ENCODE measurements around the gene MRAP2.
A peak's percentile ranks its signal among the peaks of the same experiment; 100 is the strongest.
"Not testable (repeated sequence)": the region's sequence is repeated elsewhere in the genome, so short reads cannot be mapped to it uniquely, and the experiment has no call there.

Gene MRAP2

GRCh38 chr6:84032000-84032399, 1.6 kb upstream of the MRAP2 start:
- not testable (repeated sequence) for DNase-seq

GRCh38 chr6:84035484-84035883, 1.9 kb downstream of the MRAP2 start:
- no peak for DNase-seq

GRCh38 chr6:84037425-84038089, 4.0 kb downstream of the MRAP2 start:
- no peak for DNase-seq

DNA sequence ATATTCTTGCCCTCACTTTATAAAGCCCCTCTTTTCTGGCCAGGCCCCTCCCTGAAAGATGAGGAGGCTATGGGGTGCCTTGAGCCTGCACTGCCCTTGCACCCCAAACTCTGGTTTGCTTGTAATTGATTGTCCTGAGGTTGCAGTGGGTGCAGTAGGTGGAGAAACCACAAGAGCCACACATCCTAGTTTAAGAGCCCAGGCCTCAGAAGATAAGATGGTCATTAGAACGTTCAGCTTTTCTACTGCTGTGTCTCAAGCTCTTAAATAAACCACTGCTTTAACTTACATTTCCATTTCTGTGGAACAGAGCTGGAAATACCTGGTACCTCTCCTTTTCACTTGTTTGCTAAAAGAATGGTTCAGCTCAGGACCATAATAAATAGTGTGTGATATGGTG, 9.0 kb downstream of the MRAP2 start:
- DNase-seq: no peak

DNA sequence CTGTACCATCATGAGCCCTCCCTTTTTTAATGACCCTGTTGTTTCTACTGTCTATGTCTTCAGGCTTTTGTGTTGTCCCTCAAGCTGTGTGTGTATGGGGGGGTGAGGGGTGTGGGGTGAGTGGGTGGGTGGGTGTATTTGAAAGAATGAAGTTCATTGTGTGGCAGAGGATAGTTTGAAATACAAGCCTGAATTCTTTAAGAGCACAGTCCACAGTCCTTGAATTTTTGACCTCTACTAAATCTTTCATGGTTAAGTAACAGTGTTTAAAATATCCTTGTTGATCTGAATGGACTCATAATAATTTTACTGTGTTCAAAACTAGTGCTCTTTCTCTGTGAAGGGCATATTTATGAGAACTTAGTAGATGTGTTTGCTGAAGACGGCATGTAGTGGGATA, 10.0 kb downstream of the MRAP2 start:
- DNase-seq: no peak

DNA sequence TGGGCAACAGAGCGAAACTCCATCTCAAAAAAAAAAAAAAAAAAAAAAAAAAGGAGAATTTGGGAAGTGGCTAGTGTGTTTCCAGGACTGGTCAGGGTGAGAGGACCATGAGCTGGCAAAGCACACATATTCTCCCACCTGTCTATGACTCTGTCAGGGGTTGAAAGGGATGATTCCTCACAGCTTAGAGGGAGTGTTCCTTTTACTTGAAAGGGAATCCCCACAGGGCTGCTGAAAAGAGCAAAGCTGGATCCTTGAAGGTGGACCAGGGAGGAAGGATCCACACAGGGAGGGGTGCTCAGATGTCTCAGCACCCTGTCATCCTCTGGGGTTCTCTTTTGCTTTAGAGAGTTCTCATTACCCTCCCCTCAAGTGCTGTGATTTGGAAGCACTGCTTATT, 13.2 kb downstream of the MRAP2 start:
- no peak for DNase-seq

GRCh38 chr6:84048588-84048987, 15.0 kb downstream of the MRAP2 start:
- no peak for DNase-seq

GRCh38 chr6:84050408-84050807, 16.8 kb downstream of the MRAP2 start:
- DNase-seq: no peak

DNA sequence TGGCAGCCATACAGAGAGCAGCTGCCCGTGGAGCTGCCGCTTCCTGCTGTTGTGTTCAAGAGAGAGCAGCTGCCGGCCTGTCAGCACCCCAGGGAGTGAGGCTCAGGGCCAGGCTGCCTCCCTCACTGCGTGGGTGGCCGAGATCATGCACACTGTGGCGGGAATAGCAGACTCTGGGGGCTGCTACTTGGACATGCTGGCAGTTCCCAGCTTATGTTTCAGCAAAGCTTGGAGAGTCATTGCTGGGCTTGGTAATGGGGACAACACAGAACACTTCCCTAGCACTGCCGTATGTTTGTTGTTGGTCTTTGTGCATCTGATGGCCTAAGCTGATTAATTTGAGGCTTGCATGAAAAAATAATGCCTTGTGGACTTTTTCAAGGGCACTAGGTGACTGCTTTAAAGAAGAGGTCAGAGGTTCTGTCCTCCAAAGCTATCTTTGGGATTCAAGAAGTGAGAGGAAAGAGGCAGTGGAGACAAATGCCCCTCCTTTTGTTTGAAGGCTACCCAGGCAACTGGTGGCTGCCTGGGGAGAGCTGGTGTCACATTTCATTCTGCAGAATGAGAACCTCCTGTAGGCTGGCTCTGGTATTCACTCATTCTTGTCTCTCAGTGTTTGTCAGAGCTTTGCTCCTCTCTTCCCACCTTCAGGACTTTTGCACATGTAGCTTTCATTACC, 18.8 kb downstream of the MRAP2 start:
- peak; percentile 54 to 76 for DNase-seq

GRCh38 chr6:84052883-84053241, 19.3 kb downstream of the MRAP2 start:
- DNase-seq: no peak

DNA sequence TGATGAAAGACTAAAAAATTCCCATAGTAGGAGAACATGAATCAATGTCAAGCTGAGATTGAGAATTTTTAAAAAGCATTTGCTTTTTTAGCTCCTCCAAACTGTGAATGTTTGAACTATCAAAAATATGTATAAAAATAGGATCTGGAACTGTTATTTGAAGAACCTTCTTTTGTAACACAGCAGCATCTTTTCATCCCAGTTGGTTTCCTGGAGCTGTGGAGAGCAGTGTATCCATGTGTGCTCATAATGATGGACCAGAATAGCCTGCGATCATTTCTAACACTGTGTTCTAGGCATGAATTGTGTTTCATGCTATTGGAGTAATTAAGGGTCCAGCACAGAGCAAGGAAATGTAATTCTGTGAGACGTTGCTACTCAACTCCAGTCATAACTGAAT, 22.1 kb downstream of the MRAP2 start:
- DNase-seq: no peak

DNA sequence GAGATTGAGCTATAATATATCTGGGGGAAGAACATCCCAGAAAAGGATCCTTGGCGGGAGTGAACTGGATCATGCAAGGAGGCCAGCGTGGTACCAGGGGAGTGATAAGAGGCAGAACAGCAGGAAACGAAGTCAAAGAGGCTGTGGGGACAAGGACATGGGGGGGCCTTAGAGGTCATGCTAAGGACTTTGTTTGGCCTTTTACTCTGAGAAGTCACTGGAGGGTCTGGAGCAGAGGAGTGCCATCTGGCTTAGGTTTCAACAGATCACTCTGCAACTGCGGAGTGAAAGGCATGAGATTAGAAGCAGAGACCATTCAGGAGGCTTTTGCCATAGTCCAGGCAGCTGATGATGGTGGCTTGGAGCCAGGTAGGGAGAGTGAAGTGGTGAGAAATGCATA, 24.3 kb downstream of the MRAP2 start:
- peak in 1 of 2 experiments; percentile 59 for DNase-seq

DNA sequence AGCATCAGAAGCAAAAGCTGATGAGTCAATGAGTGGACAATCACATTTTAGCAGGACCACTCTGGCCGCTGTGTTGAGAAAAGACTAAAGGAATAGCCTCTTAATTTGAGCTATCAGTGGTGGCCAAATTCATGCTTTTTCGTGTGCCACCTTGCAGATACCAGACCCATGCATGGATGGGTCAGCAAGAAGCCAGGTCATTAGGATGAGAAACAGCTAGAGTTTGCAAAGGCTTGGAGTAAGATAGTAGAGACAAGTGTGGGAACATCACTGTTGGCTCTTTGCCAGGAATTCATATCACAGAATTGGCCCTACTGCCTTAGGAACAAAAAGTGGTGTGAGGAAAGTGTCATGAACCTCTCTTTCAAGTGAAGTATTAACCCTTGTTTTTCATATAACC, 25.5 kb downstream of the MRAP2 start:
- no peak for DNase-seq

DNA sequence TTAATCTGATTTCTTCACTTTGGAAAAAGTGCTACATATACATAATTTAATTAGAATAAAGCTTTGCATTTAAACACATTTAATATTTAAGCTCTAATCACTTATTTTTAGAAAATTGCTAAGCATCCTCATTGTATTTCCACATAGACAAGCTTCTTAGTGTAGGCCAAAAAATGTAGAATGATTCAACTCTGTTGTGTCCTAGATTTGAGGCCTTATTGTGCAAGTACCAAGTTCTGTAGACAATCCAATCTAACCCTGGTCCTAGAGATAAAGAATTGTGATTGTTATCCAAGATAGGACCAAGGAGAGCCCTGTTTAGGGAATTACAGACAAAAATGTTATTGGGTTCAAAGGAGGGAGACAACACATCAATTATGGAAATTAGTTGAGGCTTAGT, 27.6 kb downstream of the MRAP2 start:
- no peak for DNase-seq

GRCh38 chr6:84061613-84062398, 28.2 kb downstream of the MRAP2 start:
- DNase-seq: no peak

DNA sequence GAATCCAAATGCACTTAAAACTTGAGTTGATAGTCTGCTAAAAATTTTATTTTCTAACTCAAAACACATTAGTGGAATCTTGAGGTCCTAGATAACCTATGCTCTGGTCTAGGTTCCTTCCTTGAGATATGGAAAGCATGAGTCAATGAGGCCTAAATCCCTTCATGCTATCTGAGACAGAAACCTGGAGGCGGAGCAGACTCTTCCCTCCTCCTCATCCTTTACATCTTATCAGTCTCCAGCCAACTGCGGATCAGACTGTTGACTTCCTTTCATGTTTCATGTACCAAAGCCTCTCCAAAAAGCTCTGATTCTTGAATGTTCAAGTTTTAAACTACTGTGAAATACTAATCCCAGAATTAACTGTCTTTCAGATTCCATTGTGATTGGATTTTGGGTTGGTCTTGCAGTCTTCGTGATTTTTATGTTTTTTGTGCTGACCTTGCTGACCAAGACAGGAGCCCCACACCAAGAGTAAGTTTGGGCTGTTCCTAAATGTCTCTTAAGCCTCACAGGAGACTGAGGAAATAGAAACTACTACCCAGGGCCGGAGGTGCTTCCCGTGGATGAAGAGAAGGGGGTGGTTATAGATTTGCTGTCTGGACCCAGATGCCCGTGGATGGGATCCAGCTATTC, 29.1 kb downstream of the MRAP2 start:
- no peak for DNase-seq

- DNase-seq: no peak
Measured at GRCh38 chr6:84065693-84066290, 32.2 kb downstream of the MRAP2 start.

GRCh38 chr6:84066536-84066935, 33.0 kb downstream of the MRAP2 start:
- DNase-seq: no peak

- DNase-seq: not testable (repeated sequence)
Measured at GRCh38 chr6:84068873-84069272, 35.3 kb downstream of the MRAP2 start.

- DNase-seq: no peak
Measured at GRCh38 chr6:84072442-84072997, 38.9 kb downstream of the MRAP2 start.

- DNase-seq: no peak
Measured at GRCh38 chr6:84074988-84075781, 41.6 kb downstream of the MRAP2 start.

- DNase-seq: no peak
Measured at GRCh38 chr6:84077645-84078044, 44.1 kb downstream of the MRAP2 start.
